T-helper 9 cell (primary cell): ENCODE results near the gene MTHFD2L.
"Not testable (repeated sequence)": the region's sequence is repeated elsewhere in the genome, so short reads cannot be mapped to it uniquely, and the experiment has no call there.

Experiments
- DNase-seq: peaks from one replicate; pipeline ENCODE4 v3.0.0-alpha.2; 2020

MTHFD2L gene

GRCh38 chr4:74190919-74191397 is 33.0 kb downstream of the MTHFD2L start:
- DNase-seq = no peak

- DNase-seq = no peak
Observed at GRCh38 chr4:74197080-74197479, 39.2 kb downstream of the MTHFD2L start.

- no peak for DNase-seq
Observed at GRCh38 chr4:74202062-74202586, 44.2 kb downstream of the MTHFD2L start.

GRCh38 chr4:74203467-74203866 is 45.5 kb downstream of the MTHFD2L start:
- DNase-seq = no peak

- no peak for DNase-seq
Observed at GRCh38 chr4:74205046-74205445, 47.1 kb downstream of the MTHFD2L start.

GRCh38 chr4:74205559-74205958 is 47.6 kb downstream of the MTHFD2L start:
- DNase-seq = no peak

- DNase-seq = no peak
Observed at GRCh38 chr4:74206088-74206825, 48.3 kb downstream of the MTHFD2L start.

- DNase-seq = not testable (repeated sequence)
Observed at GRCh38 chr4:74214457-74215159, 56.7 kb downstream of the MTHFD2L start.

GRCh38 chr4:74215236-74215635 is 57.3 kb downstream of the MTHFD2L start:
- DNase-seq = not testable (repeated sequence)

GRCh38 chr4:74217365-74217764 is 59.4 kb downstream of the MTHFD2L start:
- DNase-seq = no peak

GRCh38 chr4:74218201-74218600 is 60.3 kb downstream of the MTHFD2L start:
- DNase-seq = no peak

- no peak for DNase-seq
Observed at GRCh38 chr4:74219240-74219639, 61.3 kb downstream of the MTHFD2L start.

GRCh38 chr4:74223098-74223497 is 65.2 kb downstream of the MTHFD2L start:
- DNase-seq = no peak

- no peak for DNase-seq
Observed at GRCh38 chr4:74223801-74224200, 65.9 kb downstream of the MTHFD2L start.

- DNase-seq = peak; percentile 54
Observed at GRCh38 chr4:74228691-74229640, 71.0 kb downstream of the MTHFD2L start.

GRCh38 chr4:74230902-74231499 is 73.1 kb downstream of the MTHFD2L start:
- no peak for DNase-seq

- no peak for DNase-seq
Observed at GRCh38 chr4:74235135-74235534, 77.2 kb downstream of the MTHFD2L start.

- DNase-seq = no peak
Observed at GRCh38 chr4:74237425-74237966, 79.6 kb downstream of the MTHFD2L start.

- DNase-seq = no peak
Observed at GRCh38 chr4:74244049-74244448, 86.1 kb downstream of the MTHFD2L start.

- no peak for DNase-seq
Observed at GRCh38 chr4:74252933-74253332, 95.0 kb downstream of the MTHFD2L start.

- no peak for DNase-seq
Observed at GRCh38 chr4:74254386-74254785, 96.5 kb downstream of the MTHFD2L start.

- DNase-seq = no peak
Observed at GRCh38 chr4:74255096-74255495, 97.2 kb downstream of the MTHFD2L start.
